Sigmoid colon (tissue), 7 donors: ENCODE measurements around the gene MAST4. TPM values are rescaled to one million over a fixed set of nuclear protein-coding genes. Genes with fewer than 3 reads are reported as not detected.

ENCODE experiments used
- DNase-seq: peaks from one replicate; pipeline ENCODE4 v3.0.0-alpha.2; 2019
- H3K27ac ChIP-seq, 4 donors: fragments of 200-600 bp; sonication (generic); one replicate each; pipeline ENCODE4 v1.5.1; 2016 to 2019; ENCODE audit warnings: mild to moderate bottlenecking in 1 of 4
- H3K27me3 ChIP-seq, 3 donors: fragments of 200-600 bp; sonication (generic); one replicate each; pipeline ENCODE4 v1.5.1; 2019; ENCODE audit warnings: mild to moderate bottlenecking in 1 of 3
- H3K36me3 ChIP-seq, 4 donors: fragments of 200-600 bp; sonication (generic); one replicate each; pipeline ENCODE4 v1.5.1; 2016 to 2019
- H3K4me1 ChIP-seq, 4 donors: fragments of 200-600 bp; sonication (generic); one replicate each; pipeline ENCODE4 v1.5.1; 2017 to 2019
- H3K4me3 ChIP-seq, 4 donors: fragments of 200-600 bp; sonication (generic); one replicate each; pipeline ENCODE4 v1.5.1; 2017 to 2019; ENCODE audit warnings: mild to moderate bottlenecking in 2 of 4, moderate library complexity in 1 of 4
- H3K9me3 ChIP-seq, 4 donors: fragments of 200-600 bp in 3 of 4; sonication (generic) in 3 of 4; one replicate each; pipeline versions ENCODE4 v1.5.1 to v1.6.1; 2013 to 2019
- CTCF ChIP-seq, 4 experiments: fragments of 450-650 bp in 3 of 4; fragments of 200-600 bp in 1 of 4; IDR thresholded peaks; one replicate each; pipeline ENCODE4 v1.5.1; 2016 to 2019; ENCODE audit warnings: antibody characterized with exemption in 4 of 4, mild to moderate bottlenecking in 3 of 4, moderate library complexity in 2 of 4
- EP300 ChIP-seq, 4 donors: sonication (generic); formaldehyde crosslinking; IDR thresholded peaks; one replicate each; pipeline ENCODE4 v1.6.1; 2017; ENCODE audit warnings: antibody characterized with exemption in 4 of 4
- POLR2A ChIP-seq, 2 donors: fragments of 450-650 bp; IDR thresholded peaks; one replicate each; pipeline ENCODE4 v1.6.1; 2016; ENCODE audit warnings: antibody characterized with exemption in 2 of 2, mild to moderate bottlenecking in 2 of 2, moderate library complexity in 2 of 2
- POLR2AphosphoS5 ChIP-seq, 4 donors: sonication (generic); formaldehyde crosslinking; IDR thresholded peaks; one replicate each; pipeline ENCODE4 v1.6.1; 2017; ENCODE audit warnings: antibody characterized with exemption in 4 of 4
- WGBS, 2 donors: extraction: QIAGEN DNeasy Blood & Tissue Kit; methylation state at CpG; one replicate each; pipeline ENCODE4 v1.1.7; 2013; 5-methylcytosine and 5-hydroxymethylcytosine counted together
- intact Hi-C: fragments of 100-400 bp; cut with DNase I; formaldehyde crosslinking; loops from one replicate; pipeline ENCODE4 v1.15.1; 2023
- polyA plus RNA-seq, 3 donors: library from polyadenylated mRNA; stranded (reverse); fragments of 200-250 nt; gene quantifications; one replicate each; pipeline ENCODE4 v1.2.3, GENCODE V29; 2013
- total RNA-seq, 4 donors: library from RNA; depleted of rRNA; stranded (reverse); fragments of >200 nt; gene quantifications; one replicate each; pipeline ENCODE4 v1.1.0, GENCODE V29; 2016
- donor health status: healthy with polysubstance abuse.
- donor health status: Bipolar disorder and iron deficiency.
- donor health status: healthy.

MAST4 gene
- total and polyA plus RNA-seq, 7 donors: 1.6 to 30.7 (median 15.7) TPM

- DNase-seq: no peak
- Histone ChIP-seq H3K9me3 (no peaks in the 10 kb centered on the region), H3K4me1 (no peaks in the 10 kb centered on the region), H3K36me3 (no peaks in the 10 kb centered on the region), H3K4me3 (no peak overlapping the region), H3K27me3 (no peaks in the 10 kb centered on the region), H3K27ac (no peak overlapping the region)
- intact Hi-C loops: no loop called here
- TF ChIP-seq EP300 (IDR thresholded peaks at IDR 0.05) (no peak), CTCF (IDR thresholded peaks at IDR 0.05) (no peak), POLR2AphosphoS5 (IDR thresholded peaks at IDR 0.05) (no peak), POLR2A (IDR thresholded peaks at IDR 0.05) (no peak)
- WGBS, 2 donors: 30 to 80% methylated on average over 1 of the region's 1 CpG
Observed at GRCh38 chr5:66553368-66553912, 42.8 kb upstream of the MAST4 start.

GRCh38 chr5:66553916-66554575 is 42.1 kb upstream of the MAST4 start:
- Histone ChIP-seq H3K4me1 (no peaks in the 10 kb centered on the region), H3K27ac (no peak overlapping the region), H3K36me3 (no peaks in the 10 kb centered on the region), H3K27me3 (no peaks in the 10 kb centered on the region), H3K4me3 (no peak overlapping the region), H3K9me3 (no peaks in the 10 kb centered on the region)
- no peak for DNase-seq
- TF ChIP-seq POLR2A (IDR thresholded peaks at IDR 0.05) (no peak), POLR2AphosphoS5 (IDR thresholded peaks at IDR 0.05) (no peak), EP300 (IDR thresholded peaks at IDR 0.05) (no peak)
- 44 to 60% methylated on average over 6 of the region's 6 CpGs for WGBS, 2 donors
- intact Hi-C loops: no loop called here

GRCh38 chr5:66554884-66555283 is 41.3 kb upstream of the MAST4 start:
- Histone ChIP-seq H3K9me3 (no peaks in the 10 kb centered on the region), H3K4me1 (no peaks in the 10 kb centered on the region), H3K27ac (no peak overlapping the region), H3K36me3 (no peaks in the 10 kb centered on the region), H3K27me3 (no peaks in the 10 kb centered on the region), H3K4me3 (no peak overlapping the region)
- intact Hi-C loops: no loop called here
- 86 to 94% methylated on average over 2 of the region's 2 CpGs for WGBS, 2 donors
- DNase-seq: no peak
- TF ChIP-seq POLR2A (IDR thresholded peaks at IDR 0.05) (no peak), POLR2AphosphoS5 (IDR thresholded peaks at IDR 0.05) (no peak), EP300 (IDR thresholded peaks at IDR 0.05) (no peak), CTCF (IDR thresholded peaks at IDR 0.05) (no peak)

GRCh38 chr5:66558560-66558959 is 37.6 kb upstream of the MAST4 start:
- TF ChIP-seq POLR2A (IDR thresholded peaks at IDR 0.05) (no peak), EP300 (IDR thresholded peaks at IDR 0.05) (no peak), CTCF (IDR thresholded peaks at IDR 0.05) (no peak), POLR2AphosphoS5 (IDR thresholded peaks at IDR 0.05) (no peak)
- H3K4me3 ChIP-seq: no peak overlapping the region
- no peaks in the 10 kb centered on the region for H3K27me3 ChIP-seq
- intact Hi-C loops: no loop called here
- no peak for DNase-seq
- H3K36me3 ChIP-seq: no peaks in the 10 kb centered on the region
- no peaks in the 10 kb centered on the region for H3K9me3 ChIP-seq
- no peak overlapping the region for H3K27ac ChIP-seq
- H3K4me1 ChIP-seq: no peaks in the 10 kb centered on the region
- 62 to 71% methylated on average over 3 of the region's 3 CpGs for WGBS, 2 donors

GRCh38 chr5:66560371-66560770 is 35.8 kb upstream of the MAST4 start:
- 84 to 91% methylated on average over 4 of the region's 4 CpGs for WGBS, 2 donors
- H3K9me3 ChIP-seq: no peaks in the 10 kb centered on the region
- H3K27me3 ChIP-seq: no peaks in the 10 kb centered on the region
- DNase-seq: no peak
- H3K4me1 ChIP-seq: no peaks in the 10 kb centered on the region
- TF ChIP-seq POLR2AphosphoS5 (IDR thresholded peaks at IDR 0.05) (no peak), EP300 (IDR thresholded peaks at IDR 0.05) (no peak), POLR2A (IDR thresholded peaks at IDR 0.05) (no peak), CTCF (IDR thresholded peaks at IDR 0.05) (no peak)
- H3K36me3 ChIP-seq: no peaks in the 10 kb centered on the region
- intact Hi-C loops: no loop called here
- no peak overlapping the region for H3K4me3 ChIP-seq
- H3K27ac ChIP-seq: no peak overlapping the region
